ENCODE data around the gene PYGO2. TPM values are rescaled to one million over a fixed set of nuclear protein-coding genes. Genes with fewer than 3 reads are reported as not detected.

Gene PYGO2
- total and polyA plus RNA-seq, 2 donors from 2014 or later, result 26.9 to 32.8 TPM

DNA sequence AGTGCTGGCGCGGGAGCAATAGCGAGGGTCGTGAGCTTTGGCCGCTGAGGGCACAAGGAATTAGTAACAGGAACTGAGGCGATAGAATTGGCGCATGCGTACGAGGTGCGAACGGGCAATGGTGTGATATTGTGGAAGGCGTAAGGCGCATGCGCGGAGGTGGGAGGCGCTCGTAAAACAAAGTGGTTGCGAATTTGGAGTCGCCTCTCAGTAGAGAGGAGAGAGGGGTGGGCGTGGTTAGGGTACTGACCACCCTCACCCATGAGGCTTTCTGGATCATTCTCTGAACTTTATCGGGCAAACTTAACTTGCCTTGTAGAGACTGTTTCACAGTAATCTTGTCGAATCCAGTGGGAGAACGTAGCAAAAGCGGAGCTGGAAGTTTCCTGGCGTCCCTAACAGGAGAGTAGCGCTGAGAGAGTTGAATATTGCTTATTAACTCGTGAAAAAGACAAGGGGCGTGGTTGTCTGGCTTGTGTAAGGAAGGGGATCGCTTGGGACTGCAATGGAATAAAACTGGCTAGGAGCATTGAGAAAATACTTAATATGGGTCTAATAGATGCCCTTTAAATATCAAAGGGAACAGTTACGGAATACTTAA is 13.3 kb upstream of the PYGO2 start:
- peak overlapping the region; percentile 96 to 98 for H3K27ac ChIP-seq (ENCODE audit: low read depth in 2 of 2, low read length in 2 of 2)
- no peaks in the 10 kb centered on the region for H3K9me3 ChIP-seq (ENCODE audit: control insufficient read depth in 2 of 3, insufficient read depth in 1 of 3, low read length in 3 of 3)
- FAIRE-seq (no peak), DNase-seq (peak; percentile 97 to 99 (median 99))
- intact Hi-C loops (cut with DNase I), result no loop called here
- H3K9ac ChIP-seq (ENCODE audit: low read length in 3 of 3), result peak overlapping the region; percentile 75 to 98 (median 97)
- no peaks in the 10 kb centered on the region for H3K27me3 ChIP-seq (ENCODE audit: control insufficient read depth, insufficient read depth, low read length)
- TF ChIP-seq, protein P1, sequence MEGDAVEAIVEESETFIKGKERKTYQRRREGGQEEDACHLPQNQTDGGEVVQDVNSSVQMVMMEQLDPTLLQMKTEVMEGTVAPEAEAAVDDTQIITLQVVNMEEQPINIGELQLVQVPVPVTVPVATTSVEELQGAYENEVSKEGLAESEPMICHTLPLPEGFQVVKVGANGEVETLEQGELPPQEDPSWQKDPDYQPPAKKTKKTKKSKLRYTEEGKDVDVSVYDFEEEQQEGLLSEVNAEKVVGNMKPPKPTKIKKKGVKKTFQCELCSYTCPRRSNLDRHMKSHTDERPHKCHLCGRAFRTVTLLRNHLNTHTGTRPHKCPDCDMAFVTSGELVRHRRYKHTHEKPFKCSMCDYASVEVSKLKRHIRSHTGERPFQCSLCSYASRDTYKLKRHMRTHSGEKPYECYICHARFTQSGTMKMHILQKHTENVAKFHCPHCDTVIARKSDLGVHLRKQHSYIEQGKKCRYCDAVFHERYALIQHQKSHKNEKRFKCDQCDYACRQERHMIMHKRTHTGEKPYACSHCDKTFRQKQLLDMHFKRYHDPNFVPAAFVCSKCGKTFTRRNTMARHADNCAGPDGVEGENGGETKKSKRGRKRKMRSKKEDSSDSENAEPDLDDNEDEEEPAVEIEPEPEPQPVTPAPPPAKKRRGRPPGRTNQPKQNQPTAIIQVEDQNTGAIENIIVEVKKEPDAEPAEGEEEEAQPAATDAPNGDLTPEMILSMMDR (IDR thresholded peaks at IDR 0.05; ENCODE audit: borderline replicate concordance, extremely low read depth, insufficient read depth), result no peak
- no peaks in the 10 kb centered on the region for H3K36me3 ChIP-seq (ENCODE audit: control insufficient read depth in 2 of 3, insufficient read depth in 3 of 3, low read length in 3 of 3)
- peaks cover 7 to 26% (median 18%) of the 10 kb centered on the region in 3 donors for H3K4me1 ChIP-seq (ENCODE audit: control insufficient read depth in 2 of 3, insufficient read depth in 2 of 3, low read depth in 1 of 3, low read length in 3 of 3)
- peak overlapping the region; percentile 75 to 94 (median 83) for H3K4me3 ChIP-seq (ENCODE audit: low read length in 3 of 3)

DNA sequence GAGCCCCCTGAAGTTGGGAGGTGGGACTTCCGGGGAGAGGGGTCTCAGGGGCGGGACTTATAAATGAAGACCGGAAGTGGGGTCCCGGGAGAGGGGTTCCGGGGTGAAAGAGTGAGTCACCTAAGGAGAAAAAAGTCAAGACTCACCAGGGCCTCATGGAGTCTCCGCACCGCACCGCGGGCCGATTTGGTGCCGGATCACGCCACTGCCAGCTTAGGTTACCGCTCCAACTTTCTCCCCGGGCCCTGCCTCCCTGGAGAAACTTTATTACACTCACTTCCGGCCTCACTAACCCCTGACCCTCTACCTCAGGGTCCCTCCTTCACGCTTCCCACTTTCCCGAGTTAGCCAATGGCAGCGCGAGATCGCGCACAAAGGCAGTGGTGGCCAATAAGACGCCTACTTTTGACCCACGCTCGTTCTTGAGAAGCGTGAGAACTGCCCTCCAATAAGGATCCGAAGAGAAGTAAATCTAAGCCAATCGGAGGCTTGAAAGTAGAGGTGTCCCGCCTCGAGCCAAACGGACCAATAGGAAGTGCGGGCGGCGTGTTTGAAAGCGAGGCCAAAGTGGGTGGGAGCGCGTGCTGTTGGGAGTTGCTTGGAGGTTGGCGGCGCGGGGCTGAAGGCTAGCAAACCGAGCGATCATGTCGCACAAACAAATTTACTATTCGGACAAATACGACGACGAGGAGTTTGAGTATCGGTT is 12.7 kb upstream of the PYGO2 start, which contains the start of gene CKS1B:
Gene CKS1B, plus strand, starts transcription at position 580 of the 706 bp plus-strand sequence. Its CDS starts 65 bp downstream, at position 645.
- intact Hi-C loops (cut with DNase I), result no loop called here
- Histone ChIP-seq H3K27ac (ENCODE audit: low read depth in 2 of 2, low read length in 2 of 2) (peak within 1 kb of the TSS; percentile 96 to 98), H3K36me3 (ENCODE audit: control insufficient read depth in 2 of 3, insufficient read depth in 3 of 3, low read length in 3 of 3) (no peaks in the 10 kb centered on the region), H3K4me3 (ENCODE audit: low read length in 3 of 3) (peak within 1 kb of the TSS; percentile 75 to 94 (median 83)), H3K4me1 (ENCODE audit: control insufficient read depth in 2 of 3, insufficient read depth in 2 of 3, low read depth in 1 of 3, low read length in 3 of 3) (peaks cover 7 to 30% (median 20%) of the 10 kb centered on the region in 3 donors), H3K9ac (ENCODE audit: low read length in 3 of 3) (peak within 1 kb of the TSS; percentile 93 to 98 (median 97)), H3K27me3 (ENCODE audit: control insufficient read depth, insufficient read depth, low read length) (no peaks in the 10 kb centered on the region), H3K9me3 (ENCODE audit: control insufficient read depth in 2 of 3, insufficient read depth in 1 of 3, low read length in 3 of 3) (no peaks in the 10 kb centered on the region)
- peak; percentile 99 for FAIRE-seq
- peak; percentile 99 to 100 (median 99) for DNase-seq
- TF ChIP-seq, protein P1 (IDR thresholded peaks at IDR 0.05; ENCODE audit: borderline replicate concordance, extremely low read depth, insufficient read depth), result no peak

DNA sequence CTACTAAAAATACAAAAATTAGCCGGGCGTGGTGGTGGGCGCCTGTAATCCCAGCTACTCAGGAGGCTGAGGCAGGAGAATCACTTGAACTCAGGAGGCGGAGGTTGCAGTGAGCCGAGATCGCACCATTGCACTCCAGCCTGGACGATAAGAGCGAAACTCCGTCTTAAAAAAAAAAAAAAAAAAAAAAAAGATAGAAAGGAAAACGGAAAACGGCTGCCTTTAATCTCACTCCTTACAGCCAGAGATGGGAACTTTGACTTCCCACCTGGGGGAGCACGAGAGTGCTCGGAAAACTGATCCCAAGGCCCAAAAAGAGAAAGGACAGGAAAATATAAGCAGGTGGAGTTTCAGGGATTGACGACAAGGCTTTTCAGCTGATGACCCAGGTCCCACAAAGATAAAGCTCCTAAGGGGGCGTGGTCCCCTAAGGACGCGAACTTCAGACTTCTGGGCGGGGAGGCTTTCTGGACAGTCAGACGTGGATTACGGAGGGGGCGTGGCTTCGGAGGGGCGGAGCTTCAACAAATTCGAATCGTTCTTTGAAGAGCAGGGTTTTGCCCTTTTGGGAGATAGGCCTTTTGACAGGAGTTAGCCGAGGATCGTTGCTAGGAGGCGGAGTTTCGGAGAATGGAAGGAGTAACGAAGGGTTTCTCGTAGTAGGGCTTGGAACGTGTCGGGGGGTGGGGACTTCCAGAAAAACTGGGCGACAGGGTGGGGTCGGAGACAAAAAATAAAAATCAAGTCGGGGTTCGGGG is 11.9 kb upstream of the PYGO2 start:
- Histone ChIP-seq H3K4me3 (ENCODE audit: low read length in 3 of 3) (peak overlapping the region; percentile 75 to 94 (median 83)), H3K36me3 (ENCODE audit: control insufficient read depth in 2 of 3, insufficient read depth in 3 of 3, low read length in 3 of 3) (peaks cover 0 to 3% (median 0%) of the 10 kb centered on the region in 3 donors), H3K4me1 (ENCODE audit: control insufficient read depth in 2 of 3, insufficient read depth in 2 of 3, low read depth in 1 of 3, low read length in 3 of 3) (peaks cover 7 to 30% (median 24%) of the 10 kb centered on the region in 3 donors), H3K9me3 (ENCODE audit: control insufficient read depth in 2 of 3, insufficient read depth in 1 of 3, low read length in 3 of 3) (no peaks in the 10 kb centered on the region), H3K9ac (ENCODE audit: low read length in 3 of 3) (peak overlapping the region; percentile 24 to 93 (median 83)), H3K27ac (ENCODE audit: low read depth in 2 of 2, low read length in 2 of 2) (peak overlapping the region; percentile 96 to 98), H3K27me3 (ENCODE audit: control insufficient read depth, insufficient read depth, low read length) (no peaks in the 10 kb centered on the region)
- intact Hi-C loops (cut with DNase I), result no loop called here
- DNase-seq (peak; percentile 95 to 99 (median 98)), FAIRE-seq (no peak)
- TF ChIP-seq, protein P1 (IDR thresholded peaks at IDR 0.05; ENCODE audit: borderline replicate concordance, extremely low read depth, insufficient read depth), result peak; percentile 19

Data from kidney (tissue), 14 donors.